Activated naive CD4-positive, alpha-beta T cell (primary cell): ENCODE results near the gene PTPRD.

ENCODE experiments used
- DNase-seq, 4 experiments: peaks; one replicate each; lab custom pipeline; 2025; lab: John Stamatoyannopoulos, UW

The PTPRD gene

DNA sequence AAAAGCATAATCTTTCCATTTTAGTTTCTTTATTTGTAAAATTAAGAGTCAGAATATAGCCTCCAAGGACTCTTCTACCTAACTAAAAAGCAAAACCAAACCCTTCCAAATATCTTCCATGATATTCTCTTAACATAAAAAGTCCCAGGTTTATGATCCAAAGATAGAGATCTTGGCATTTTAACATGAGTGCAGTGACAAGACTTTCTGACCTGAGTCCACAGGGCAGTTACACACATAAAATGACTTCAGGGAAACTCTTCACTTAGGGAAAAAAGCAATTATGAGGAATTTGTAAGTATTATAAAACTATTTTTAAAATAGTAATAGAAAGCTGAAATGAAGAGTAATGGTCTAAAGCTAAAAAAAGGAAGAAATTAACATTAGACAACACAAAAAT, 2040.6 kb downstream of the PTPRD start:
- DNase-seq = no peak

DNA sequence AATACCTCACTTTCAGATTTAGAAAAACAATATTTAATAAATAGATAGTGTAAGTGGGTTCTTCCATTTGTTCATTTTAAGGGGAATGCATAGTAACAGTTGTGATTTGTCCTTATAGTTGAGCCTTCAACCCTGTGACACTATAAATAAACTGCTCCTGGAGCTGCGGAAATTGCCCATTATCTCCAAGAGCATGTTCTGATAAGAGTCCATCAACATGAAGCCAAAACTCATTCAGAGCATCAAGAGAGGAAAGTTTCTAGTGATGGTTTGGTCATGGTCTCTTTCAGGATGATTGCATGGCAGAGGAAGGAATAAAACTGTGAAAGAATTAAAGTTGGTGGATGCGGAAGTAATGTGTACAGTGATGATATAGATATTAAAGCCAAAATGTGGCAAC, 2041.2 kb downstream of the PTPRD start:
- DNase-seq = no peak

DNA sequence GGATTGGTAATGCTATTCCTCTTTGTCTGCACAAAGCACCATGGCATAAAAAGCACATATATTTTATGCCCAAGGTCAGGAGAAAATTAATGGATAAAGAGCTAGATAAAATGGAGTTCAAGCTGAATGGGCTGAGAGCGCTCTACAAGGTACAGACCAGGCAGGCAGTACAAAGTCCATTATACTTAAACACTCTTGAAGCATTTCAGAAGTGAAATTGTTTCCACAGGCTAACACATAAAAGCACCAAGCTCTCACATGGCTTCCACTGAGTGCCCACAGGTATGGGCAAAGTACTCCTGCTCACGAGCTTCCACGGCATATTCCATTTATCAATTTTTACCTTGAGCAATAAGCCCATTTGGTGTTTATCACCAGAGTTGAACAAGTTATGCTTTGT, 2042.0 kb downstream of the PTPRD start:
- no peak for DNase-seq

DNA sequence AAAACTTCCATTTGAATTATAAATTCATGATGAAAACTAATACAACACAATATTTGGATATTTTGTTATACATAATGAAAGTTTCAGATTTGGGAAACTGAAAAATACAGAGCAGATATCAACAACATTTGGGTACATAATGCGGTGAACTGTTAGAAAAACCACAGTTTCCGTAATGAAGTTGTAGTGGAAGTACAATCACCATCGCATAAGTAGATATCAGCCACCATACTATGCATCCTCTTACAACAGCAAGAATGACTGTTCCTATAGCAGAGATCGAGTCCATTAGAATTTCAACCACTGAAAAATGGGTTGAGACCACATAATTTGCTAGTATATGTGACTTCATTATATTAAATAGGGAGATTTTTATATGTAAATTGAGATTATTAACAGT, 2043.0 kb downstream of the PTPRD start:
- no peak for DNase-seq

DNA sequence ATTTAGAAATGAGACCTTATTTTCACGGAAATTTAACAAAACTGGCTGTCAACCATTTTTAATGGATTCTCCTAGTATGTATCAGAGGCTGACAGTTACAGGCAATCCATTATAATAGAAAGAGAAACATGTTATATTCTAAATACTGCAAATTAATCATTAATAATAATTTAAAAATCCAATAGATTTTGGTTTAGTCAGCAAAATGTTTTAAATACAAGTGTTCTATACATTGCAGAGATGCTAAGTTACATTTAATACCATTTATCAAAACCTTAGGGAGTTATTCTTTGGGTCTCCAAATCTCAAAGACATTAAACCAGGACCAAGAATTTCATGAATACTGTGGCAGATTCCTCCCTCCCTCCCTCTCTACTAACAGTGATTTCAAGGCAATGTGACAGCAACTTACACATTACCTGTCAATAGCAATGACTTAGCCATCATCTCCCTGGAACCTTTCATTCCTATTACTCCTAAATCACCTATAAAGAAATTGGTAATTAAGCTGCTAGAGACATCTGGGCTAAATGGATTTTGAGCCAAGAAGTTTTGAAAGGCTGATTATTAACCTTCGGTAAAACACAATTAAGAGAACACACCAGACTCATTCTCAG, 2044.7 kb downstream of the PTPRD start:
- no peak for DNase-seq

DNA sequence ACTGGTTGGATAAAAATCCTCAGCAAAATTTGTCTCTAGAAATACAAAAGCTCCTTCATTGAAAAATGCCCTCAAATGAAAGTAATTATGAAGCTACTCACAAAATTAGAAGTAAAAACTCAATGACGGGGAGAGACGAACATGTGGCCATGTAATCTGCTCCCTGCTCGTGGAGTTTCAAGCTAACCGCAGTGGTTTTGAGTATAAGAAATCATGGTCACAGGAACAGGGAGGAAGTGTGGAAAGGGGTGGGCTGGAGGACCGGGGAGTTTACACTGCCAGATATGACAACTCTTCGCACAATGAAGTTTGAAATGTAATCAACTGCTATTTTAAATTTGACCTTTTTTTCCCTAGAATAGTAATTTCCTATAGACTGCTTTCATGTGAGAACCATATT, 2047.8 kb downstream of the PTPRD start:
- no peak for DNase-seq

DNA sequence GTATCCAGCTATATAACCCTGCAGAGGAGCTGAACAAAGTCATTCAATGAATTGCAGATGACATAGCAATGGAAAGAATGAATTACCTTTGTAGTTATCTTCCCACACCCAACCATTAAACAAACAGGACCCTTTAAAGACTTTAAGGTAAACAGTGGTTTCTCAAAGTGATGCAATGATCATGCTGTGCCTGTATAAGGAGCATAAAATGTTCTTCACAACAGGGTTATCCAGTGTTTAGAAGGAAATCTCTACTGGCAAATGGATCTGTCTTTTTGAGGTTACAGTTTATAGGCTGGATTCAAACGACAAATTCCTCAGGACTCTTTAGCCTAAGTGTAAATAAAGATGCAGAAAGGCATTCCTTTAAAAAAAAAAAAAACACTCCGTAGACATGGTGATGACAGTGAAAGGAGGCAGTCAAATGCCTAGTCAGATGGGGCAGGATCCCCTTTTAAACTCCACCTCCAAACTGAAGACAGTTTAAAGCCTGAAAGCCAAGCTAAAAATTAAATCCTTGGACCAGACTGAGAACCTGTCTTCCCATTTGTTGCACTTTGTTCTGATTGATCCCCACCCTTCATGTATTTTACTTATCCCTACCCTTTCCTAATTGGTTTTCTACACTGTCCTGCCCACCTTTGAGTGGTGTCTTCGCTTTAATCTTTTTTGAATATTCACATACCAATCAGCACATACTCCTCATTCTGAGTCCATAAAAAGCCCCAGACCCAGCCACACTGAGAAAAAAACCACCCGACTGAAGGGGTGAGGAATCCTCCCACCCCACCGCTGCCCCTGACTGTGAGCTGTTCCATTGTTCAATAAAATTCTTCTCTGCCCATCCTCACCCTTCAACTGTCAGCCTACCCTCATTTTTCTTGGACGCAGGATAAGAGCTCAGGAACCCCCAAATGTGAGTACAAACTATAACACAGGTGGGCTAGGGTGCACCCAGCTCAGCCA, 2052.0 kb downstream of the PTPRD start:
- DNase-seq = no peak

DNA sequence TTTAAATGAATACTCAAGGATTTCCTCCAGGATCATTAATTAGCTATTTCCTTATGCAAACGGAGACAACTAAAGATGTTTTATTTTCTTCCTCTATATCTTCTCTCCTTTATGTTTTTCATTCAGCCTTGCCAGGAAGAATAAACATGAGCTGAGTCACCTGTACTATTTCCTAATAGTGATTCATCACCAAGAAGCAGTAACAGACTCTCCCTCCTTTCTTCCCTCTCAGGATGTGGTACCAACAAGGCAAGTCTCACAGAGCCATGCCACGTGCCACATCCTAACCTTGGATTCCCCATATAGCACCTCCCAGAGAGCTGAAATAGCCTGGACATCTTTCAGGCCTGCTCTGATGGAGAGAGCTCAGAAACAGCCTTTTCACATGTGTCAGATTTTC, 2054.6 kb downstream of the PTPRD start:
- DNase-seq = no peak

DNA sequence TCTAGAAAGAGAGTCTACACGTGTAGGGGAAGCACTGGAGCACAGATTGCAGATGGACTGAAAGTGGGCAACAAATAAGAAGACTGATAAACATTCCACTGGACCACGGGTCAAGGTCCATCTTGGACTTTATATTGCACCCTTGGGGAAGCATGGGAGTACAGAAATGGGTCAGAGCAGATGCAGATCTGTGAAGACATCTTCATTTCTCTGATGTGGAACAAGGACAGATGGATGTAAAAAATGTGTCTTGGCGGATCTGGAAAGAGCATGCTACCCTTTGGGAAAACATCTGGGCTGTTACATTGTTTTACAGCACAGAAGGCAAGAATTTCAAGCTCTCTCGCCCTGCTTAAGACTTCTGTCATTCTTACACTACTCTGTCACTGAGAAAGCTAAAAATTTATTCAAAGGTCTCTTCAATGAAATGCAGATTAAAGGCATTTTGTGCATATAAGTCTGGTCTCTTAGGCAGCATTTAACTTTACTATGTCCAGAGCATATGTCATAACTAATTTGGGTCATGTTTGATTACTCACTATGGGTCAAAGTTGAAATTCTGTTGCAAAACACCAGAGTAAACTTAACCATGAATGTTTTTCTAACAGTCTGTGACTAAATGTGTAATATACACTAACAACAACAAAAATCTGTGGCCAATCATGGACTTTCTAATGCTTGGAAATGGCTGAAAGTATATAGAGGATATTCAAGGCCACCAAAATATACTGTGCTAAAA, 2056.9 kb downstream of the PTPRD start:
- no peak for DNase-seq

DNA sequence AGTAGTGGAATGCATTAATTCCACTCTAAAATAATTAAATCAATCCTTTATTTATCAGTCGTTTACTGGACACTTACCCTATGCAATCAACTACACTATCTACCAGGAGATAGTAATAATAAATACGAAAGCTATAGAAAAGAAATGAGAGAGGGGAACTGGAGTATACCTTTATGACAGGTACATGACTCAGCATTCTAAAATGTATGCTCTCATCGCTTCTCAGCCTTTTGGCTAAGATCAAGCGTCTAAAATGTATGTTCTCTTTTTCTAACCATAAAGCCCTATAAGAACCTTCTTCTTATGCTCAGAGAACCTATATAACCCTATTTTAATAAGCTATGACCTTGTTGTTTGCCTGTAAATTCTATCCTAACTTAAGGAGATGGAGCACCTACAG, 2059.4 kb downstream of the PTPRD start:
- no peak for DNase-seq

DNA sequence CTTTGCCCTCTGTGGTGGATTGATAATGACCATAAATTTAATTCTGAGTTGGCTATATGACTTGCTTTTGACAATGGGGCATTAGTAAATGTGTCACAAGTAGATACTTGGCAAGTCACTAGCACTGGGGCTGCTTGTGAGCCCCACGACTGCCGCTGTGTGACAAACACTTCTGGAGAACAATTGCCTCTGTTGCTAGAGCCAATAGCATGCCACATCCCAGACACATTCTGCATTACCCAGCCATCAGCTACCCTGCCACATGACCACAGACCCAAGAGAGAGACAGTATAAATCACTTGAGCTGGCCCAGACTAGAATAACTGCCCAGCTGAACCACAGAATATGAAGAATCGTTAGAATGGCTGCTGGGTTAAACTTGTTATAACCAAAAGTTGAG, 2060.1 kb downstream of the PTPRD start:
- DNase-seq = no peak

DNA sequence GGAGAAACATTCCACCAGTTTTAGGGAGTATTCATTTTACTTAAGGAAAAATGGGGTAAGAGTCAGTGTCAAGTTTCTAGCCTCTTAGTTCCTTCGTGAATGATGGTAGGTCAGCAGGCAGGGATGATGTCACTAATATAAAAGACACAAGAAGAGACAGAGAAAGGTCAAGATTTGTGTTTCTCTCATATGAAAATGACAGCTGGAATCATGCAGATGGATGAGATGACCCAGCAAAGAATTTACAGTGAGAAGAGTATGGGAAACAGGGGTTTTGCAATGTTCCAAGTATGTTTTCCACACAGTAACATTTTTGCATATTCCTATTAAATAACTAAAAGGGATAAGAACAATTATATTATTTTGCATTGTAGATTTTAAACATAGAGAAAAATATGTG, 2063.6 kb downstream of the PTPRD start:
- no peak for DNase-seq

DNA sequence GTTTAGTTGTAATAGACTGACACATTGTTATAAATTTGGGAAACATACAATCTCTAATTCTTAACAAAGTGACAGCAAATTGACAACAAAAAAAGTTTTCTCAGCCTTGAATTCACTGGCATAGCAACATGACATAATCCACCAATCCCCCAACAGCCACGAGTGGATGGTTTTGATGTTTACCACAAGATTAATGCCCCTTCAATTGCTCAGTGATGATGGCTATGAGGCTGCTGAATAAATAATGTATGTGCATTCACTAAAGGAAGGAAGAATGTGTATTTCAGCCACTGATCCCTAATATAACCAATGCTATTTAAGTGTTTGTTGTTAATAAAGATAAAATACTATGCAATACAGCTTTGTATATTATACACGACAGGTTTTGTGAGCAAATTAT, 2069.6 kb downstream of the PTPRD start:
- no peak for DNase-seq

DNA sequence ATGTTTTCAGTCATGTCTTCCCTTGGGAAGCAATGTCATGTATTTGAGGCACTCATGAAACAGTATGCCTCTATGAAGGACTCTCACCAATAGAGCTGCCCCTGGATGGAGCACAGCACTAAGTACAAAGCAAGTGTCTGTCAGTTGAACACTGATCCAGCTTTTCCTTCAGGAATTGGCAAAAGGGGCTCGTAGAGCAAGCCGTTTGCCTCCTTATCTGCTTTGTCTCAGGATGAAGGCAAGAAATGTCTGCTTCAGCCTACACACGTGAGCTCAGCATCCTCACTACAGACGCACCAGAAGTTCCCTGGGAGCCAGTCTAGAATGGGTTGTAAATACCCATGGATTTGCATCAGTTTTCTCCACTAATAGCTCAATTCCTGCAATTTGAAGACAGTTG, 2070.3 kb downstream of the PTPRD start:
- DNase-seq = no peak

DNA sequence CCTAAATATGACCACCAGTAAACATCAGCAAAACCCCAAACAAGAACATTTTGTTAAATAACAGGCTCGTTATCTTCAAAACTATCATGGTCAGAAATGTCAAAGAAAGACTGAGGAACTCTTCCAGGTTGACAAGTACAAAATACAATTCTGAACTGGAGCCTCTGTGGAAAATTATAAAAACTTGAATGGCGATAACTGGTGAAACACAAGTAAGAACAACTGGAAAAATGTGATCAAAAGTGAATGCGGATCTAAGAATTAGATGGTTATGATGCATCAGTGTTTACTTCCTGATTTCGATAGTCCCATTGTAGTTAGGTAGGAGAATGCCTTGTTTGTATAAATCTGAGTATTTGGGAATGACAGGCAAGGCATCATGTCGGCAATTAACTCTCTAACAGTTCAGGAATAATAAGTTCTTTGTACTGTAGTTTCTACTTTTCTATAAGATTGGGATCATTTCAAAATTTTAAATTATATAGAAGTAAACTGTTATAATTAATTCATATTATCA, 2073.1 kb downstream of the PTPRD start:
- no peak for DNase-seq

DNA sequence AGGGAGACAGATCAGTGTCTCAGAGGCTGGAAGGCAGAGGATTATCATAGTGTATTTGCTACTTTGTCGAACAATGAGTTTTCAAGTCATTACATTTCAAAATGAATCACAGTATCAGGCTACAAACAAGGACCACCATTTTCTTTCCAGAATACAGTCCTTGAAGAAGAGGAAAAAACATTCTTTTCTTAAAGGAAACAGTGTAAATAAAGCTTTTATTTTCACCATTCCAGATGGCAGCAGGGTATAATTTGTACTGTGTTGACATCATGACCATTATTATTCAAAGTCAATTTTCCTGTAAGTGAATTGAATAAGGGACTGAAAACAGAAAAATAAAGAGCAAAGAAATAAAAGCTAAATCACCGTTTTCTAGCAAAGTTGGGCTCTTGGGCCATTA, 2076.0 kb downstream of the PTPRD start:
- no peak for DNase-seq

DNA sequence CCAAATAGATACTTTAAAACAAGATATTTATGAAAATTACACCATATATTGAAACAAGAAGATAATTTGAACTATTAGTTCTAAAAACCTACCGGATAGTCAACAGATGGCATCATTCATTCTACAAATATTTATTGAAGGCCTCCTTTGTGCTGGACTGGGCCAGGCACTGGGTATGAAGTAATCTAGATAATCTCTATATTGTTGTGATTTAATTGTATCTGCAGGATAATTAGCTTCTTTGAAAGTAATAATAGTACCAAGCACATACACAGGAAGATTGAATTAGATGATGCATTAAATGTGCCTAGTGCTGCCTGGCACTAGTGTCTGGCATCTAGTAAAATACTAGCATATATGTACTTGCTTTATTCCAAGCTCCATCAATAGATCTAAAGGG, 2078.0 kb downstream of the PTPRD start:
- no peak for DNase-seq

DNA sequence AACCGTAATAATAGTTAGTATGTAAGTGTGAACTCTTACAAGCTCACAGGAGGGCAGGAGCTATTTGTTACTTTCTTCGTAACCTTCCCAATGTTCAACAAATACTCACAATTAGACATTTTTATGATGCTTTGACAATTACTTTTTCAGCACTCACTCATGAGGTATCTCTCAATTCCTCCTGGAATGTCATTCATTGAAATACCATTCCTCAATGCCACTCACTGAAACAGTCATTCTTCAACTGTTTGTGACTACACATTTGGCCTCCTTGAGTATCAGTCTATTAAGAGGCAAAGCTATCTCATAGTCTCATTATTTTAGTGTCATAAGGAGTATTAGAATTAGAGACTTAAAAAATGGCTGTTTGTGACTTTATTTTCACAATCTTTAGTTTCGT, 2079.1 kb downstream of the PTPRD start:
- DNase-seq = no peak

DNA sequence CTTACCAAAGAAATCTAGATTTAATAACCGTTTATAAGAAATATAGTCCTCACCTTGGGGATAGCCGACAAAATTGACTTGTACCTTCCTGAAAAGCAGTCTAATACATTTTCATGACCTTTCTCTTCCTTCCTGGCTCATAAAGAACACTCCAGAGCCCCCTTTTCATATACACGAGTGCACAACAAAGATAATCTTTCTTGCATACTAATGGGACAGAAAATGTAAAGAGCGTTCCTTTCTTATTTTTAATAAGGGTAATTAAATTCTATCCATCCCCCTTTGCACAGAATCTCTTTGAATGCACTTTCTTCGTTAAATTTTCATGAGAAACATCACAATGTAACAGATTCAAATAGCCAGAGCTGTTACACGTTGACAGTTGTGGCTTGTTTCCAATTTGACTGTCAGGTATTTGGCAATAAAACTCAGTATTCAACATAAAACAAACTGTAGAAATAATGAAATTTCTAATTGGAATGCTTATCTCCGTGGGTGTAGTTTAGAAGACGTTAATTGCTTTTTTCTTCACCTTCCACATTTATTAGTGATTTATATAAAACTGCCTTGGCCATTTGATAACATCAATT, 2080.9 kb downstream of the PTPRD start:
- DNase-seq = no peak

DNA sequence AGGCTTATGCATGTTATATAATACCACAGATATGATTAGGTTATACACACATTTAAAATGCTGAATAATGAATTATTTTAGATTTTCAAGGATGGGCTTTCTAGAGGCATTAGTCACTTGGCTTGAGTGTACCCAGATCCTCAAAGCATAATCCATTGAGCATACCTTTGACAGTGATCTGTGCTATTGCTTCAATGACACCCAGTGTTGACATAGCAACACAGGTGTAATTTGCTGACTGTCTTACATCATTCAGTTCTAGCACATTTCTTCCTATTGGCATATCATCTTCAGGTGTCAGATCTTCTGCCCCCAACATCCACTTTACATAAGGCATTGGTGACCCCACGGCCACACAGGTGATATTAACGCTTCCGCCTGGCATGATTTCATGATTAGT, 2091.7 kb downstream of the PTPRD start:
- no peak for DNase-seq

DNA sequence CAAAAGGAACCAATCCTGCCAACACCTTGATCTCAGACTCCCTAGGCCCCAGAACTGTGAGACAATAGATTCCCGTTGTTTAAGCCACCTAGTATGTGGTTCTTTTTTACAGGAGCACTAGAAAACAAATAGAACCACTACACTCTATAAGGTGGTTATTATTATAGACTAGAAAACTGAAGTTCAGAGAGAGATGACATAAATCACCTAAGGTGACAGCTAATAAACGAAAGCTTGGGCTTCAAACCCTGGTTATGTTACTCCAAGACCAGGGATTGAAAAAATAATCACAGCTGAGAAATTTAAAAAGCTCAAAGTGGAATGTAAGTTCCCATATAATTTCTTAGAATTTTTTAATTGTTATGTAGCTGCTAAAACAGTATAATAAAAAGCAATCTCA, 2097.1 kb downstream of the PTPRD start:
- DNase-seq = no peak

DNA sequence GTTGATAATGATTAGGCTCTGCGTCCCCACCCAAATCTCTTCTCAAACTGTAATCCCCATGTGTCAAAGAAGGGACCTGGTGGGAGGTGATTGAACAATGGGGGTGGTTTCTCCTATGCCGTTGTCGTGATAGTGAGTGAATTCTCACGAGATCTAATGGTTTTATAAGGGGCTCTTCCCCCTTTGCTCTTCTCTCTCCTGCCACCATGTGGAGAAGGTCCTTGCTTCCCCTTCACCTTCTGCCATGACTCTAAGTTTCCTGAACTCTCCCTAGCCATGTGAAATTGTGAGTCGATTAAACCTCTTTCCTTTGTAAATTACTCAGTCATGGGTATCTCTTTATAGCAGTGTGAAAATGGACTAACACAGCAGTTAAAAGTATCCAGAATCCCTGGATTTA, 2098.0 kb downstream of the PTPRD start:
- no peak for DNase-seq
